Measurements from ENCODE around the gene RTF2. TPM values are rescaled to one million over a fixed set of nuclear protein-coding genes. Genes with fewer than 3 reads are reported as not detected.

The RTF2 gene
- total and polyA plus RNA-seq, 2 experiments from 2014 or later: 28.2 to 53.7 TPM

GRCh38 chr20:56420940-56421688, 47.3 kb upstream of the RTF2 start:
- Mint-ChIP-seq H3K27me3 (ENCODE audit: insufficient read depth, low read depth, poor library complexity) (peaks cover 29% of the 10 kb centered on the region), H3K9me3 (no peaks in the 10 kb centered on the region), H3K36me3 (ENCODE audit: low read depth) (no peaks in the 10 kb centered on the region), H3K4me3 (no peak overlapping the region), H3K4me1 (peaks cover 15% of the 10 kb centered on the region), H3K27ac (no peak overlapping the region)
- no peak overlapping the region for H3K27ac ChIP-seq (ENCODE audit: low read depth)
- H3F3A ChIP-seq (replicated peaks; ENCODE audit: low read depth): no peaks in the 10 kb centered on the region
- no peak for DNase-seq (ENCODE audit: low spot score)
- no peaks in the 10 kb centered on the region for H3K9me2 ChIP-seq (ENCODE audit: insufficient read depth)
- no peaks in the 10 kb centered on the region for H3K79me2 ChIP-seq (replicated peaks; ENCODE audit: insufficient read depth)
- H3K36me3 ChIP-seq (ENCODE audit: insufficient read depth): no peaks in the 10 kb centered on the region
- TF ChIP-seq POLR2AphosphoS5 (IDR thresholded peaks at IDR 0.05; ENCODE audit: low read depth) (no peak), STAT1 (IDR thresholded peaks at IDR 0.05; ENCODE audit: unreplicated experiment) (no peak), ETS1 (IDR thresholded peaks at IDR 0.05) (no peak), EZH2phosphoT487 (IDR thresholded peaks at IDR 0.05; ENCODE audit: unreplicated experiment) (no peak), REST (IDR thresholded peaks at IDR 0.05; ENCODE audit: unreplicated experiment) (no peak), JUNB (IDR thresholded peaks at IDR 0.05; ENCODE audit: unreplicated experiment) (no peak), EZH2 (IDR thresholded peaks at IDR 0.05; ENCODE audit: low read depth, unreplicated experiment) (no peak), ZNF462 (CRISPR knock-in tag; IDR thresholded peaks at IDR 0.05) (no peak), ZNF331 (CRISPR knock-in tag; IDR thresholded peaks at IDR 0.05; ENCODE audit: low read depth) (no peak), CREB1 (CRISPR knock-in tag; IDR thresholded peaks at IDR 0.05; ENCODE audit: low read depth) (no peak), NANOG (IDR thresholded peaks at IDR 0.05; ENCODE audit: borderline replicate concordance) (no peak), ZNF114 (CRISPR knock-in tag; IDR thresholded peaks at IDR 0.05) (no peak), CTCF (conservative IDR thresholded peaks at IDR 0.05; ENCODE audit: low read depth in 2 of 2) (no peak)
- H2AFZ ChIP-seq: no peak overlapping the region
- H3K27me3 ChIP-seq (ENCODE audit: insufficient read depth): peaks cover 16% of the 10 kb centered on the region; the same call in 1 of the 2 replicates
- no peak overlapping the region for H3K4me2 ChIP-seq
- no peaks in the 10 kb centered on the region for H4K20me1 ChIP-seq (replicated peaks; ENCODE audit: insufficient read depth)
- no peak for ATAC-seq
- no peak overlapping the region for H3K4me3 ChIP-seq
- no peaks in the 10 kb centered on the region for H3K4me1 ChIP-seq (ENCODE audit: insufficient read depth)
